ENCODE results near the gene KLK6. TPM values are rescaled to one million over a fixed set of nuclear protein-coding genes. Genes with fewer than 3 reads are reported as not detected.

The KLK6 gene
- total and polyA plus RNA-seq, 2 donors (not counting 3 experiments of a cell fraction or from before 2014, with no cell fraction given), result 0.12 TPM; not detected in 1

- TF ChIP-seq EZH2 (IDR thresholded peaks at IDR 0.05; ENCODE audit: borderline replicate concordance, low read depth, low read length, severe bottlenecking) (no peak), FOS (IDR thresholded peaks at IDR 0.05; ENCODE audit: borderline replicate concordance, insufficient read depth, low read length) (no peak), MYC (IDR thresholded peaks at IDR 0.05; ENCODE audit: low read depth, low read length) (no peak), JUN (IDR thresholded peaks at IDR 0.05; ENCODE audit: borderline replicate concordance, insufficient read depth, insufficient read length, low read depth) (no peak), POLR2A (IDR thresholded peaks at IDR 0.05; ENCODE audit: low read depth, low read length) (no peak), CTCF (IDR thresholded peaks at IDR 0.05; ENCODE audit: extremely low read depth in 1 of 2, insufficient read depth in 1 of 2, low read depth in 1 of 2, low read length in 2 of 2) (no peak), MAX (IDR thresholded peaks at IDR 0.05; ENCODE audit: insufficient read depth, insufficient read length) (no peak), GATA2 (IDR thresholded peaks at IDR 0.05; ENCODE audit: insufficient read depth, insufficient read length, low read depth, low read length) (no peak)
- no peak for FAIRE-seq
- intact Hi-C loops (cut with micrococcal nuclease), result no loop called here
- no peaks in the 10 kb centered on the region for H3K27me3 ChIP-seq (ENCODE audit: control insufficient read depth in 2 of 2, insufficient read depth in 2 of 2, low read length in 2 of 2)
- H3K79me2 ChIP-seq (ENCODE audit: control insufficient read depth, insufficient read depth, low read length), result no peaks in the 10 kb centered on the region
- H2AFZ ChIP-seq (ENCODE audit: low read depth, low read length), result no peak overlapping the region
- H4K20me1 ChIP-seq (replicated peaks; ENCODE audit: control insufficient read depth, extremely low read depth, insufficient read depth, low read length), result no peaks in the 10 kb centered on the region
- H3K27ac ChIP-seq (ENCODE audit: insufficient read depth, low read depth, low read length), result no peak overlapping the region
- ChIA-PET POLR2A (no interaction called here), CTCF (no interaction called here)
- H3K4me2 ChIP-seq (ENCODE audit: insufficient read depth, low read length), result no peak overlapping the region
- no peak overlapping the region for H3K4me3 ChIP-seq (replicated peaks in 1 of 3; ENCODE audit: insufficient read depth in 1 of 3, low read depth in 1 of 3, low read length in 3 of 3)
- BruUV-seq (replicated peaks), result no TSS peak
- no peak for DNase-seq (ENCODE audit: low read depth, low spot score)
- no peaks in the 10 kb centered on the region for H3K36me3 ChIP-seq (ENCODE audit: control insufficient read depth in 2 of 2, extremely low read depth in 1 of 2, insufficient read depth in 2 of 2, low read length in 2 of 2)
- H3K9ac ChIP-seq (replicated peaks; ENCODE audit: extremely low read depth, insufficient read depth, low read length), result no peak overlapping the region
- H3K9me3 ChIP-seq (replicated peaks; ENCODE audit: control insufficient read depth, insufficient read depth, low read length), result no peaks in the 10 kb centered on the region
- H3K9me1 ChIP-seq (replicated peaks; ENCODE audit: control insufficient read depth, extremely low read depth, insufficient read depth, low read length), result no peaks in the 10 kb centered on the region
- dilution Hi-C loops (cut with MboI; ENCODE audit: extremely low pct_ligation_motif_present, low sequenced_read_pairs), result no loop called here
- H3K4me1 ChIP-seq (ENCODE audit: control insufficient read depth, extremely low read depth, insufficient read depth, low read length), result no peaks in the 10 kb centered on the region
Observed at GRCh38 chr19:51009061-51009891, 39.9 kb upstream of the KLK6 start.

All from endothelial cell of umbilical vein (primary cell).